Measurements from ENCODE around the gene AWAT1.
"Not testable (repeated sequence)": the region's sequence is repeated elsewhere in the genome, so short reads cannot be mapped to it uniquely, and the experiment has no call there.

AWAT1 gene

GRCh38 chrX:70262952-70263567 is 28.6 kb downstream of the AWAT1 start:
- DNase-seq, result no peak

GRCh38 chrX:70264784-70265183 is 30.3 kb downstream of the AWAT1 start:
- no peak for DNase-seq

DNA sequence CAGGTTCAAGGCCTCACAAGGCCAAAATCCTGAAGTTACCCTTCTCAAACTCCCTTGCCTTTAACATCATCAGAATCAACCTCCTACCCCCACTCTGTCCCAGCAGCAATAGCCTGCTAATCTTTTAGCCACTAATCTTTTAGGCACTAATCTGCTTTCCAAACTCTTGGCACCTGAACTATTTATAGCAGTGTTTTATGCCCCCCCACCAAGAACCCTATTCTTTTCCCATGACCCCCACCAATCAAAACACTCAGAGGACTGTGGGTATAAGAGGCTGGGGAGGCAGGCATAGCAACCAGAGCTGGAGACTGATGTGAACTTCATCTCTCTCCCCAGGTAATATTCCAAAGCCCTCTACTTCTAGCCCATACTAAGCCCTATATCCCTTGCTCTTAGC is 33.6 kb downstream of the AWAT1 start, which contains the start of gene ARR3:
ARR3 (plus strand) TSS at position 301 of the 400 bp plus-strand sequence. CDS start 1,052 bp downstream, outside the sequence.
- no peak for DNase-seq

DNA sequence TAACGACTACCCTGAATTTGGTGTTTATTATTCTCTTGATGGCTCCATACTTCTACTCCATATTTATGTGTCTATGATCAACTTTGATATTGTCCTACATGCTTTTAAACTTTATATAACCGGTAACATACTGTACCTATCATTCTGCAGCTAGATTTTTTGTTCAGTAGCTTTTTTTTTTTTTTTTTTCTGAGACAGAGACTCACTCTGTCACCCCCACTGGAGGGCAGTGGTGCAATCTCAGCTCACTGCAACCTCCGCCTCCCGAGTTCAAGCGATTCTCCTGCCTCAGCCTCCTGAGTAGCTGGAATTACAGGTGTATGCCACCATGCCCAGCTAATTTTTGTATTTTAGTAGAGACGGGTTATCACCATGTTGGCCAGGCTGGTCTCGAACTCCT is 39.6 kb downstream of the AWAT1 start:
- DNase-seq, result not testable (repeated sequence)

DNA sequence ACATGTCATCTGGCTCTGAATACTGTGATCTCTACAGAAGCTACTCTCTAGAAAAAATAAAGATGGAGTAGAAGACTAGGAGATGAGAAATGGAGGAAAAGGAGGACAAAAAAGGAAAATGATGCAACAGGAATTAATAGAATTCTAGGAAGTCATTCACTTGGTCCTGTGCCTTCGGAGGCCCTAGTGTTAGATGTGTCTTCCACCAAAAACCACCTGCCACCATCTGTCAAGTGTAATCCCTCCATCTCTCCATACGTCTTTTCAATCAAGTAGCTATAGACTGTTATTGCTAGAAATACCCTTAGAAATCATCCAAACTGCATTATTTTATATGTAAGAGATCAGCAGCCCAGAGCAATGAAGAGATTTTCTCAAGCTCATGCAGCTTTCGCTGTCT is 44.6 kb downstream of the AWAT1 start:
- DNase-seq, result no peak

- DNase-seq, result no peak
Measured at GRCh38 chrX:70280573-70280972, 46.1 kb downstream of the AWAT1 start.

DNA sequence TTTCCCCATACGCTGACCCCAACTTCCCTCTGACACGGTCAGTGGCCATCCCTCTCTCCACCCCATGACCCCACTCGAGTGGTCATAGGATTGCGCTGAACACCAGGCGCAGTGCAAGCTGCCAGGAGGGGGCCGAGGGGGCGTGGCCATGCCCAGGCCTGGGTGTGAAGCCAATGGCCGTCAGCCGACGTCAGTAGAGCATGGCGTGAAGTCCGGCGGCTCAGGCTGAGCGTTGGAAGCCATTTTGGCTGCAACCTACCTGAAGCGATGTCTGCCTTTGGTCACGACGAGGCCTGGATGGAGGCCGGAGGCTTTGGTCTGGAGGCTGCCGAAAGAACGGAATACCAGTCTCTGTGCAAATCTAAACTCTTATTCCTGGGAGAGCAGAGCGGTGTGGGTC is 47.5 kb downstream of the AWAT1 start, which contains the start of gene RAB41:
RAB41 (plus strand) TSS at position 222 of the 400 bp plus-strand sequence; CDS start at position 268, 46 bp downstream.
- DNase-seq, result no peak

GRCh38 chrX:70289168-70289792 is 54.8 kb downstream of the AWAT1 start:
- peak; percentile 19 for DNase-seq

Measured in NCI-H2227 treated with DMSO at 0.1 percent for 48 hours (cell line).